NCI-H345 treated with DMSO at 0.1 percent for 48 hours (cell line): ENCODE data around the gene FOXQ1.

Experiments
- DNase-seq: peaks from one replicate; lab custom pipeline; 2025; ENCODE audit not compliant: unreplicated experiment; lab: John Stamatoyannopoulos, UW

Gene FOXQ1

GRCh38 chr6:1311400-1312202 lies at the start of gene FOXQ1:
Gene FOXQ1 (plus strand): TSS chr6:1312098. CDS start chr6:1312705, 607 bp downstream.
- DNase-seq, result no peak

- DNase-seq, result no peak
These were observed 49.2 kb upstream of the FOXQ1 start for GRCh38 chr6:1262704-1263038.

- no peak for DNase-seq
These were observed 48.7 kb upstream of the FOXQ1 start for GRCh38 chr6:1263039-1263849.

- no peak for DNase-seq
These were observed 48.0 kb upstream of the FOXQ1 start for GRCh38 chr6:1263850-1264377.

GRCh38 chr6:1264619-1265445 lies 47.1 kb upstream of the FOXQ1 start:
- DNase-seq, result no peak

- no peak for DNase-seq
These were observed 45.2 kb upstream of the FOXQ1 start for GRCh38 chr6:1266686-1267056.

GRCh38 chr6:1267057-1267732 lies 44.7 kb upstream of the FOXQ1 start:
- DNase-seq, result no peak

- no peak for DNase-seq
These were observed 43.8 kb upstream of the FOXQ1 start for GRCh38 chr6:1267790-1268762.

GRCh38 chr6:1271071-1271763 lies 40.7 kb upstream of the FOXQ1 start:
- DNase-seq, result no peak

GRCh38 chr6:1278061-1278720 lies 33.7 kb upstream of the FOXQ1 start:
- no peak for DNase-seq

- no peak for DNase-seq
These were observed 32.8 kb upstream of the FOXQ1 start for GRCh38 chr6:1279065-1279464.

- DNase-seq, result no peak
These were observed 31.1 kb upstream of the FOXQ1 start for GRCh38 chr6:1280666-1281300.

- no peak for DNase-seq
These were observed 30.2 kb upstream of the FOXQ1 start for GRCh38 chr6:1281746-1282145.

- DNase-seq, result no peak
These were observed 28.4 kb upstream of the FOXQ1 start for GRCh38 chr6:1283501-1283900.

GRCh38 chr6:1285556-1285955 lies 26.3 kb upstream of the FOXQ1 start:
- no peak for DNase-seq

GRCh38 chr6:1285956-1286355 lies 25.9 kb upstream of the FOXQ1 start:
- no peak for DNase-seq

- no peak for DNase-seq
These were observed 24.8 kb upstream of the FOXQ1 start for GRCh38 chr6:1287103-1287591.

- no peak for DNase-seq
These were observed 21.8 kb upstream of the FOXQ1 start for GRCh38 chr6:1290086-1290485.
